Right atrium auricular region (tissue), 2 donors: ENCODE results near the gene ZNF586. TPM values are rescaled to one million over a fixed set of nuclear protein-coding genes. Genes with fewer than 3 reads are reported as not detected.
A peak's percentile ranks its signal among the peaks of the same experiment; 100 is the strongest.
"Not testable (repeated sequence)": the region's sequence is repeated elsewhere in the genome, so short reads cannot be mapped to it uniquely, and the experiment has no call there.

ENCODE experiments used
- DNase-seq: peaks from one replicate; pipeline ENCODE4 v3.0.0-alpha.2; 2019; ENCODE audit warnings: low spot score
- H3K27ac ChIP-seq, 2 donors: fragments of 200-600 bp; sonication (generic); 1 replicate in 1 of 2; 2 replicates in 1 of 2; pipeline ENCODE4 v1.5.1; 2016 to 2019
- H3K27me3 ChIP-seq, 2 donors: fragments of 200-600 bp; sonication (generic); one replicate each; pipeline versions ENCODE4 v1.5.1 to v1.6.0; 2017 to 2019
- H3K36me3 ChIP-seq: fragments of 200-600 bp; sonication (generic); one replicate; pipeline ENCODE4 v1.5.1; 2016
- H3K4me1 ChIP-seq, 2 donors: fragments of 200-600 bp; sonication (generic); one replicate each; pipeline versions ENCODE4 v1.5.1 to v1.6.0; 2017 to 2019
- H3K4me3 ChIP-seq, 2 donors: fragments of 200-600 bp; sonication (generic); 1 replicate in 1 of 2; 2 replicates in 1 of 2; pipeline ENCODE4 v1.5.1; 2017 to 2019; ENCODE audit warnings: mild to moderate bottlenecking in 1 of 2, moderate library complexity in 1 of 2
- H3K9me3 ChIP-seq, 2 donors: fragments of 200-600 bp; sonication (generic); one replicate each; pipeline ENCODE4 v1.5.1; 2019
- total RNA-seq, 2 donors: library from RNA; depleted of rRNA; stranded (reverse); fragments of >200 nt; gene quantifications; one replicate each; pipeline ENCODE4 v1.1.0, GENCODE V29; 2016
- TF ChIP-seq, protein P1 (sequence below), 2 donors: fragments of 200-600 bp; sonication (generic); IDR thresholded peaks; one replicate each; pipeline ENCODE4 v1.5.1; 2019; ENCODE audit warnings: antibody characterized with exemption in 2 of 2

ZNF586 gene
- total RNA-seq, 2 donors from 2014 or later = 5.7 to 11.9 TPM

DNA sequence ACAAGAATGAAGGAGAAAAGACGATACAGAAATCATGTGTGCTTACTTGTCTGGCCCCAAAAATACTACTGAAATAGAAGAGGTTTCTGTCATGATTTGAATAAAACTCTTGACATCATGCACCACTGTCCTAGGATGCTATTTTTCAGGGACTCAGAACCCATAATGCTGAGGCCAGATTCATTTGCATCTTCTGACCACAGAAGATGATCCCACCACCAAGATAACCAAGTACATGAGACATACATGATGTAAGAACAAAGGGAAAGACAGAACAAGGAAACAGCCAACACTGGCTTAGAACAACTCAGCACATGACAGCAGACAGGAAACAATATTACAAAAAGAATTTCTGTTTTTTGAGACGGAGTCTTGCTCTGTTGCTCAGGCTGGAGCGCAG is 42.8 kb downstream of the ZNF586 start:
- DNase-seq = no peak
- Histone ChIP-seq H3K27me3 (no peaks in the 10 kb centered on the region), H3K36me3 (peaks cover 27% of the 10 kb centered on the region), H3K4me1 (peaks cover 0 to 14% of the 10 kb centered on the region in 2 donors), H3K9me3 (no peaks in the 10 kb centered on the region), H3K27ac (no peak overlapping the region), H3K4me3 (no peak overlapping the region)
- TF ChIP-seq, protein P1, sequence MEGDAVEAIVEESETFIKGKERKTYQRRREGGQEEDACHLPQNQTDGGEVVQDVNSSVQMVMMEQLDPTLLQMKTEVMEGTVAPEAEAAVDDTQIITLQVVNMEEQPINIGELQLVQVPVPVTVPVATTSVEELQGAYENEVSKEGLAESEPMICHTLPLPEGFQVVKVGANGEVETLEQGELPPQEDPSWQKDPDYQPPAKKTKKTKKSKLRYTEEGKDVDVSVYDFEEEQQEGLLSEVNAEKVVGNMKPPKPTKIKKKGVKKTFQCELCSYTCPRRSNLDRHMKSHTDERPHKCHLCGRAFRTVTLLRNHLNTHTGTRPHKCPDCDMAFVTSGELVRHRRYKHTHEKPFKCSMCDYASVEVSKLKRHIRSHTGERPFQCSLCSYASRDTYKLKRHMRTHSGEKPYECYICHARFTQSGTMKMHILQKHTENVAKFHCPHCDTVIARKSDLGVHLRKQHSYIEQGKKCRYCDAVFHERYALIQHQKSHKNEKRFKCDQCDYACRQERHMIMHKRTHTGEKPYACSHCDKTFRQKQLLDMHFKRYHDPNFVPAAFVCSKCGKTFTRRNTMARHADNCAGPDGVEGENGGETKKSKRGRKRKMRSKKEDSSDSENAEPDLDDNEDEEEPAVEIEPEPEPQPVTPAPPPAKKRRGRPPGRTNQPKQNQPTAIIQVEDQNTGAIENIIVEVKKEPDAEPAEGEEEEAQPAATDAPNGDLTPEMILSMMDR (IDR thresholded peaks at IDR 0.05) = no peak

DNA sequence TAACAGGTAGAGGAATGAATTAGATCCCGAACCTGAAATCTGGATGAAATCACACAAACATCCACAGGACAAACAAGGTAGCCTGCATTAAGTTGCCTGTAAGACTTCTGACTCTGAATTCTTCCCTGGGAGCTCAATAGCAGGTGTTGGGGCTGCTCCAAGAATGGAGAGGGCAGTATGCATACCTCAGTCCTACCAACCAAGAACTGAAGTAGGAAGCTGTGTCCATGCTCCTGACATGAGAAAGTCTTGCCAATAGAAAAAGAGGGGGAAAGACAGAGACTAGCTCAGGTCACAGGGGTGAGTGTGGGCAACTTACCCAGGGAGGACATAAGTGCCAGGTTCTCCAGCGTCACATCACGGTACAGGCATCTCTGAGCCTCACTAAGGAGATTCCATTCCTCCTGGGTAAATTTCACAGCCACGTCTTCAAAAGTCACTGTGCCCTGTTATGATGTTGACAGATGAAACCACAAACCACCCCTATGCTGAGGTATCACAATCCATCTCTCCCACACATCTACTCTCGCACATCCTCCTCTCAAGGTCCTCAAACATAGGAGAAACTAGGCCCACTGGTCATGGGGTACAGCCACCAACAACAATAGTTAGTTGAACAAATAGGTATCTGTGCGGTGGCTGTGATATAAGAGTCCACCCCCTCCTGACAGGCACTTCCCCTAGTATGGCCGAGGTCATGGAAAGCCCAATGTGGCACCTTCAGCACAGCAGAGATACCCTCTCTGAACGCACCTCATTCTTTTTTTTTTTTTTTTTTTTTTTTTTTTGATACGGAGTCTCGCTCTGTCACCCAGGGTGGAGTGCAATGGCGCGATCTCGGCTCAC is 43.7 kb downstream of the ZNF586 start:
- H3K36me3 ChIP-seq = peaks cover 18% of the 10 kb centered on the region
- H3K4me1 ChIP-seq = peaks cover 0 to 14% of the 10 kb centered on the region in 2 donors
- H3K4me3 ChIP-seq, H3K27ac ChIP-seq, H3K27me3 ChIP-seq, H3K9me3 ChIP-seq, DNase-seq: not testable (repeated sequence)

DNA sequence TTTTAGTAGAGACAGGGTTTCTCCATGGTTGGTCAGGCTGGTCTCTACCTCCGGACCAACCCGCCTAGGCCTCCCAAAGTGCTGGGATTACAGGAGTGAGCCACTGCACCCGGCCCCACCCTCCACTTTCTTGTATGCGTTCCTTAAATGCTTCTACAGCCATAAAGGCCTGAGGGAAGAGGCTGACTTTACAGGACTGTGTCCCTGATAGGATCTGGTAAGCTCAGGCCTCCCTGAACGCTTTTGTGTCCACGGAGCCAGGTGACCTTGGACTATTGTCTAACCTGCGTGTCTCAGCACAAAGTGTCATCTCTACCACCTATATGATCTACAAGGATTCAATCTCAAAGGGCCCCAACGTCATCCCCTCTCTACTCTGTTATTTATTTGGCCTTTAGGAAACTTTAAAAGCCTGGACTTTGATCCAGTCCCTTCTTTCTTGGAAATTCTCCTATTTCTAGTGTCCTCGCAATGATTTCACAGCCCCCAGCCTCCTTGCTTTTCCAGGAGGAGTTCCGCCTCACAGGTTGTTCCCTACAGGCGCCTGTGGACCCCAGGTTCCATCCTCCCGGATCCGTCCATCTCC is 44.5 kb downstream of the ZNF586 start:
- TF ChIP-seq, protein P1 (IDR thresholded peaks at IDR 0.05) = no peak

DNA sequence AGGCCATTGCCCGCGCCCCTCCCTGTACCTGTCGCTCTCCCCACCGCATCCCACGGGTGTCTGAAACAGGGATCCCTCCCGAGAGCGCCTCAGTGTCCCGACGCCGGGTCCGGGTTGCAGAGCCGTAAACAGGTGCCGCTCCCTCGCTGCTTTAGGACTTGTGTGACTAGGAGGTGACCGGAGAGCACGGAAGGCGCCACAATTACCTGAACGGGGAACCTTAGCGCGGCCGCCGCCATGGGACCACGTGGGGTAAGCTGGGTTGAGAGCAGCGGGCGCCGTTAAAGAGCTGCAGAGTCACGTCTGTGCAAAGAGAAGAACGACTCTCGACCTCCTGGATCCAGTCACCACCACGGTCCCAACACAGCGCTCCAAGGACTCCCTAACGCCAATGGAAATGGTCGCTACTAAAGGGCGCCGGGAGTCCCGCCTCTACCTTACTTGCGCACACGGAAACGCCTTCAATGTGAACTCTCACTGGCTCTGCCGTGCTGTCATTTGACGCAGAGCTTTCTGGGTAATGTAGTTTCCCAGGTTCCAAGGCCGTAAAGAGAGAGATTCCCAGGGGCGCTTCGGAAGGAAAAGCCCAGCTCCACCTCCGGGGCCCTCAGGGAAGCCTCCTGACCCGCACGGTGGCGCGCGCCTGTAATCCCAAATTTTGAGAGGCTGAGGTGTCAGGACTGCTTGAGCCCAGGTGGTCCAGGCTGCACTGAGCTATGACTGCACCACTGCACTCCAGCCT is 45.2 kb downstream of the ZNF586 start, which contains the start of gene ZNF552:
Gene ZNF552 (minus strand): TSS at position 409 of the 742 bp plus-strand sequence. CDS start 170 bp downstream, at position 239.
- Histone ChIP-seq H3K9me3 (no peaks in the 10 kb centered on the region), H3K36me3 (peaks cover 8% of the 10 kb centered on the region), H3K4me1 (peaks cover 0 to 14% of the 10 kb centered on the region in 2 donors), H3K4me3 (peak within 1 kb of the TSS; percentile 78 to 92), H3K27me3 (no peaks in the 10 kb centered on the region), H3K27ac (peak within 1 kb of the TSS; percentile 76 to 78)
- TF ChIP-seq, protein P1 (IDR thresholded peaks at IDR 0.05) = no peak
- DNase-seq = peak; percentile 92

More for the DNA sequence above, 44.5 kb downstream of the ZNF586 start:
- Histone ChIP-seq H3K27me3 (no peaks in the 10 kb centered on the region), H3K27ac (peak overlapping the region; percentile 76 to 78), H3K4me1 (peaks cover 0 to 14% of the 10 kb centered on the region in 2 donors), H3K36me3 (peaks cover 15% of the 10 kb centered on the region), H3K9me3 (no peaks in the 10 kb centered on the region), H3K4me3 (peak overlapping the region; percentile 78 to 92)
- DNase-seq = no peak

DNA sequence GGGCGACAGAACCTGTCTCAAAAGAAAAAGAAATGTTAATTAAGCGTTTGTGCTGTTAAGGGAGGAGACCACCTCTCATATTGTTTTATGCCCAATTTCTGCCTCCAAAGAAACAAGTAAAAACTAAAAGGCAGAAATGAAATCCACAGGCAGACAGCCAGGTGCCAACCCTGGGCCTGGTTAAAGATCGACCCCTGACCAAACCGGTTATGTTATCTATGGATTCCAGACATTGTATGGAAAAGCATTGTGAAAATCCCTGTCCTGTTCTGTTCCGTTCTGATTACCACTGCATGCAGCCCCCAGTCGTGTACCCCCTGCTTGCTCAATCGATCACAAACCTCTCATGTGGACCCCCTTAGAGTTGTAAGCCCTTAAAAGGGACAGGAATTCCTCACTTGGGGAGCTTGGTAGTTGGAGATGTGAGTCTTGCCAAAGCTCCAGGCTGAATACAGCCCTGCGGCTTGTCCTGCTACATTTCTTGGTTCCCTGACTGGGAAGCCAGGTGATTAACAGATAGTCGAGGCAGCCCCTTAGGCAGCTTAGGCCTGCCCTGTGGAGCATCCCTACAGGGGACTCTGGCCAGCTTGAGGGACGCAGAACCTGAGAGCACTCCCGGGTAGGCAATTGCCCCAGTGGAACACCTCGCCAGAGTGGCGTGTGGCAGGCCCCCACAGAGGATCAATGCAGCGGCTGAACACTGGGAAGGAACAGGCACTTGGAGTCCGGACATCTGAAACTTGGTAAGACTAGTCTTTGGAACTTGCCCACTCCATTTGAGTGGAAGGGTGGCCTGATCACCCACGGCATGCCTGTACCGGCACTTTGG is 46.0 kb downstream of the ZNF586 start:
- peaks cover 0 to 20% of the 10 kb centered on the region in 2 donors for H3K4me1 ChIP-seq
- TF ChIP-seq, protein P1 (IDR thresholded peaks at IDR 0.05) = no peak
- peak overlapping the region; percentile 78 to 92 for H3K4me3 ChIP-seq

More for the DNA sequence above, 46.0 kb downstream of the ZNF586 start:
- Histone ChIP-seq H3K27me3 (no peaks in the 10 kb centered on the region), H3K27ac (peak overlapping the region; percentile 76 to 78), H3K9me3 (no peaks in the 10 kb centered on the region), H3K36me3 (peaks cover under 1% of the 10 kb centered on the region)
- no peak for DNase-seq
